CD4-positive, alpha-beta T cell (primary cell): ENCODE results near the gene ALPK1. TPM values are rescaled to one million over a fixed set of nuclear protein-coding genes. Genes with fewer than 3 reads are reported as not detected.
"Not testable (repeated sequence)": the region's sequence is repeated elsewhere in the genome, so short reads cannot be mapped to it uniquely, and the experiment has no call there.

Experiments
- ATAC-seq: fragments of 200-7000 bp; cut with Tn5 transposase; one replicate; pipeline ENCODE4 v1.10.0; 2022; ENCODE audit warnings: mild to moderate bottlenecking; ENCODE audit not compliant: poor library complexity
- CTCF ChIA-PET: fragments of 350-600 bp; sonication (Branson Sonifier 250); formaldehyde crosslinking; loops from one replicate; lab custom pipeline; 2021; ENCODE audit warnings: antibody characterized with exemption, inconsistent platforms; lab: Charles Lee
- POLR2A ChIA-PET: fragments of 350-600 bp; sonication (Branson Sonifier 250); formaldehyde crosslinking; loops from one replicate; lab custom pipeline; 2021; ENCODE audit warnings: antibody characterized with exemption, inconsistent platforms; lab: Charles Lee
- DNase-seq, 14 experiments: peaks; one replicate each; pipeline ENCODE4 v3.0.0-alpha.2; 2013 to 2020; ENCODE audit warnings: mixed read lengths in 2 of 14
- H3K27ac ChIP-seq, 2 donors: one replicate each; pipeline versions ENCODE4 v1.5.1 to v1.7.0; 2013; ENCODE audit warnings: low read length in 2 of 2, low read depth in 1 of 2, mild to moderate bottlenecking in 1 of 2
- H3K27me3 ChIP-seq, 2 experiments: 1 replicate in 1 of 2; 2 replicates in 1 of 2; pipeline versions ENCODE4 v1.6.1 to v1.7.0; 2013; ENCODE audit warnings: low read length in 2 of 2, control low read depth in 1 of 2, mild to moderate bottlenecking in 1 of 2, moderate library complexity in 1 of 2; ENCODE audit not compliant: insufficient read depth in 2 of 2, control insufficient read depth in 1 of 2
- H3K36me3 ChIP-seq: one replicate; pipeline ENCODE4 v1.6.1; 2013; ENCODE audit warnings: low read length, control low read depth; ENCODE audit not compliant: insufficient read depth
- H3K4me1 ChIP-seq: one replicate; pipeline ENCODE4 v1.6.1; 2013; ENCODE audit warnings: low read length, control low read depth; ENCODE audit not compliant: insufficient read depth
- H3K4me3 ChIP-seq: one replicate; pipeline ENCODE4 v1.5.1; 2013; ENCODE audit warnings: mild to moderate bottlenecking, low read length, moderate library complexity
- H3K9me3 ChIP-seq, 2 experiments: 1 replicate in 1 of 2; 2 replicates in 1 of 2; pipeline versions ENCODE4 v1.6.1 to v1.7.0; 2013; ENCODE audit warnings: low read length in 2 of 2, mild to moderate bottlenecking in 2 of 2, control low read depth in 1 of 2, moderate library complexity in 1 of 2; ENCODE audit not compliant: control insufficient read depth in 1 of 2, insufficient read depth in 1 of 2
- H3K27ac Mint-ChIP-seq: one replicate; pipeline ENCODE4 v1.8.0; 2020; ENCODE audit warnings: mixed read lengths
- H3K27me3 Mint-ChIP-seq: one replicate; pipeline ENCODE4 v1.8.0; 2021; ENCODE audit warnings: mixed read lengths
- H3K36me3 Mint-ChIP-seq: one replicate; pipeline ENCODE4 v1.8.0; 2021; ENCODE audit warnings: low read depth, mixed read lengths
- H3K4me1 Mint-ChIP-seq: one replicate; pipeline ENCODE4 v1.8.0; 2021; ENCODE audit warnings: low read depth, mixed read lengths
- H3K4me3 Mint-ChIP-seq: one replicate; pipeline ENCODE4 v1.8.0; 2020; ENCODE audit warnings: mild to moderate bottlenecking, mixed read lengths
- H3K9me3 Mint-ChIP-seq: one replicate; pipeline ENCODE4 v1.8.0; 2020; ENCODE audit warnings: mixed read lengths
- intact Hi-C, 2 experiments: fragments of 100-400 bp; cut with DNase I in 1 of 2; cut with micrococcal nuclease in 1 of 2; formaldehyde crosslinking; loops; one replicate each; pipeline versions ENCODE4 v1.15.1 to v1.9.0; 2023 to 2025; cut with DNase I, micrococcal nuclease
- total RNA-seq, 174 experiments: library from RNA in 2 of 174; stranded (reverse) in 2 of 174; gene quantifications; one replicate each; pipeline ENCODE4 v1.2.3 and lab custom pipeline; 2021 to 2026
- TF ChIP-seq, protein P1 (sequence below): fragments of 200-600 bp; IDR thresholded peaks from one replicate; pipeline ENCODE4 v1.8.0; 2022; ENCODE audit warnings: antibody characterized with exemption, mild to moderate bottlenecking

Gene ALPK1
- total RNA-seq, 2 experiments from 2014 or later = 8.2 to 9.5 TPM

- intact Hi-C loops = no loop called here
- TF ChIP-seq, protein P1, sequence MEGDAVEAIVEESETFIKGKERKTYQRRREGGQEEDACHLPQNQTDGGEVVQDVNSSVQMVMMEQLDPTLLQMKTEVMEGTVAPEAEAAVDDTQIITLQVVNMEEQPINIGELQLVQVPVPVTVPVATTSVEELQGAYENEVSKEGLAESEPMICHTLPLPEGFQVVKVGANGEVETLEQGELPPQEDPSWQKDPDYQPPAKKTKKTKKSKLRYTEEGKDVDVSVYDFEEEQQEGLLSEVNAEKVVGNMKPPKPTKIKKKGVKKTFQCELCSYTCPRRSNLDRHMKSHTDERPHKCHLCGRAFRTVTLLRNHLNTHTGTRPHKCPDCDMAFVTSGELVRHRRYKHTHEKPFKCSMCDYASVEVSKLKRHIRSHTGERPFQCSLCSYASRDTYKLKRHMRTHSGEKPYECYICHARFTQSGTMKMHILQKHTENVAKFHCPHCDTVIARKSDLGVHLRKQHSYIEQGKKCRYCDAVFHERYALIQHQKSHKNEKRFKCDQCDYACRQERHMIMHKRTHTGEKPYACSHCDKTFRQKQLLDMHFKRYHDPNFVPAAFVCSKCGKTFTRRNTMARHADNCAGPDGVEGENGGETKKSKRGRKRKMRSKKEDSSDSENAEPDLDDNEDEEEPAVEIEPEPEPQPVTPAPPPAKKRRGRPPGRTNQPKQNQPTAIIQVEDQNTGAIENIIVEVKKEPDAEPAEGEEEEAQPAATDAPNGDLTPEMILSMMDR = no peak
- Mint-ChIP-seq H3K36me3 (no peaks in the 10 kb centered on the region), H3K4me1 (no peaks in the 10 kb centered on the region), H3K9me3 (peaks cover 4% of the 10 kb centered on the region), H3K27me3 (peaks cover 14% of the 10 kb centered on the region), H3K4me3 (no peak overlapping the region), H3K27ac (no peak overlapping the region)
- H3K4me3 ChIP-seq = no peak overlapping the region
- no peak overlapping the region for H3K27ac ChIP-seq
- H3K36me3 ChIP-seq = no peaks in the 10 kb centered on the region
- ATAC-seq = no peak
- no peaks in the 10 kb centered on the region for H3K9me3 ChIP-seq
- CTCF ChIA-PET = no interaction called here
- DNase-seq = no peak
- H3K27me3 ChIP-seq = no peaks in the 10 kb centered on the region
- POLR2A ChIA-PET = no interaction called here
- H3K4me1 ChIP-seq = no peaks in the 10 kb centered on the region
Observed at GRCh38 chr4:112473985-112474384, 176.8 kb downstream of the ALPK1 start.

- Histone ChIP-seq H3K4me3 (no peak overlapping the region), H3K27me3 (peaks cover 0 to 17% of the 10 kb centered on the region in 2 experiments), H3K4me1 (no peaks in the 10 kb centered on the region), H3K27ac (no peak overlapping the region), H3K9me3 (peaks cover 6 to 8% of the 10 kb centered on the region in 2 experiments), H3K36me3 (no peaks in the 10 kb centered on the region)
- TF ChIP-seq, protein P1 = no peak
- ChIA-PET CTCF (no interaction called here), POLR2A (no interaction called here)
- Mint-ChIP-seq H3K27me3 (peaks cover 30% of the 10 kb centered on the region), H3K36me3 (peaks cover 4% of the 10 kb centered on the region), H3K4me1 (no peaks in the 10 kb centered on the region), H3K27ac (no peak overlapping the region), H3K4me3 (no peak overlapping the region), H3K9me3 (peaks cover 7% of the 10 kb centered on the region)
- no peak for DNase-seq
- no peak for ATAC-seq
- intact Hi-C loops = no loop called here
Observed at GRCh38 chr4:112485930-112486329, 188.8 kb downstream of the ALPK1 start.

- H3K36me3 ChIP-seq, H3K4me1 ChIP-seq, POLR2A ChIA-PET, H3K4me1 Mint-ChIP-seq, H3K9me3 Mint-ChIP-seq, ATAC-seq, DNase-seq, H3K4me3 ChIP-seq, H3K9me3 ChIP-seq, CTCF ChIA-PET, H3K27me3 ChIP-seq, H3K36me3 Mint-ChIP-seq, H3K4me3 Mint-ChIP-seq, H3K27ac ChIP-seq, H3K27ac Mint-ChIP-seq, intact Hi-C loops: not testable (repeated sequence)
- H3K27me3 Mint-ChIP-seq = peaks cover 33% of the 10 kb centered on the region
Observed at GRCh38 chr4:112490808-112491207, 193.6 kb downstream of the ALPK1 start.

Other genes starting within 250 kb of the ALPK1 start
- 1 to 10 TPM in 1 of 2 experiments, under 1 TPM in 1; 0.74 to 1.1 TPM for gene FAM241A, start 151.9 kb upstream of the ALPK1 start, total RNA-seq
- gene AP1AR, start 65.6 kb upstream of the ALPK1 start, total RNA-seq = 1 to 10 TPM; 3.7 to 4.8 TPM
- gene TIFA, start 11.5 kb upstream of the ALPK1 start, total RNA-seq = 10 to 100 TPM; 14.5 to 18.4 TPM
- not detected for gene NEUROG2, start 218.8 kb downstream of the ALPK1 start, total RNA-seq